GM19328 (cell line): ENCODE data around the gene PCDHGA10.
"Not testable (repeated sequence)": the region's sequence is repeated elsewhere in the genome, so short reads cannot be mapped to it uniquely, and the experiment has no call there.

Experiments used
- ATAC-seq: cut with Tn5 transposase; IDR thresholded peaks from one replicate; pipeline ENCODE4 v1.9.1; 2021; ENCODE audit warnings: mild to moderate bottlenecking, moderate library complexity; ENCODE audit not compliant: unreplicated experiment

The PCDHGA10 gene

GRCh38 chr5:141412854-141413539 is at the start of gene PCDHGA10:
Gene PCDHGA10, plus strand, starts transcription at chr5:141412987. Its CDS starts 189 bp downstream, at chr5:141413176.
- ATAC-seq, result no peak

- no peak for ATAC-seq
These were observed 48.7 kb upstream of the PCDHGA10 start, which contains the start of gene PCDHGA5 for GRCh38 chr5:141363952-141364660. Gene PCDHGA5, plus strand, starts transcription at chr5:141364162. Its CDS starts 169 bp downstream, at chr5:141364331.

GRCh38 chr5:141366016-141366896 is 46.5 kb upstream of the PCDHGA10 start:
- no peak for ATAC-seq

- ATAC-seq, result peak; percentile 65
These were observed 42.6 kb upstream of the PCDHGA10 start, which contains the start of gene PCDHGB3 for GRCh38 chr5:141369994-141370848. Gene PCDHGB3, plus strand, starts transcription at chr5:141370242. Its CDS starts 153 bp downstream, at chr5:141370395.

GRCh38 chr5:141371572-141372475 is 41.0 kb upstream of the PCDHGA10 start:
- no peak for ATAC-seq

GRCh38 chr5:141373673-141374317 is 39.0 kb upstream of the PCDHGA10 start, which contains the start of gene PCDHGA6:
Gene PCDHGA6, plus strand, starts transcription at chr5:141373891. Its CDS starts 193 bp downstream, at chr5:141374084.
- no peak for ATAC-seq

GRCh38 chr5:141374627-141375026 is 38.2 kb upstream of the PCDHGA10 start:
- no peak for ATAC-seq

GRCh38 chr5:141375444-141376155 is 37.2 kb upstream of the PCDHGA10 start:
- not testable (repeated sequence) for ATAC-seq

GRCh38 chr5:141382469-141383294 is 30.1 kb upstream of the PCDHGA10 start, which contains the start of gene PCDHGA7:
Gene PCDHGA7, plus strand, starts transcription at chr5:141382742. Its CDS starts 158 bp downstream, at chr5:141382900.
- ATAC-seq, result no peak

GRCh38 chr5:141383345-141383744 is 29.4 kb upstream of the PCDHGA10 start:
- no peak for ATAC-seq

- ATAC-seq, result no peak
These were observed 28.1 kb upstream of the PCDHGA10 start for GRCh38 chr5:141384471-141385267.

- ATAC-seq, result not testable (repeated sequence)
These were observed 25.1 kb upstream of the PCDHGA10 start, which contains the start of gene PCDHGB4 for GRCh38 chr5:141387557-141388311. Gene PCDHGB4, plus strand, starts transcription at chr5:141387698. Its CDS starts 187 bp downstream, at chr5:141387885.

- no peak for ATAC-seq
These were observed 24.1 kb upstream of the PCDHGA10 start for GRCh38 chr5:141388661-141389060.

- ATAC-seq, result no peak
These were observed 23.4 kb upstream of the PCDHGA10 start for GRCh38 chr5:141389153-141390042.
